Caco-2 (cell line): ENCODE data around the gene SLC25A33. TPM values are rescaled to one million over a fixed set of nuclear protein-coding genes. Genes with fewer than 3 reads are reported as not detected.

Source experiments
- BruUV-seq: library from RNA; stranded (reverse); fragments of 400-500 nt; replicated peaks from 2 replicates; lab custom pipeline; 2021; lab: Mats Ljungman, UMichigan
- CTCF ChIA-PET: fragments of 300-600 bp; sonication (Branson Sonifier 250); formaldehyde crosslinking; loops from one replicate; lab custom pipeline; 2022; ENCODE audit warnings: antibody characterized with exemption; lab: Charles Lee
- POLR2A ChIA-PET: fragments of 300-600 bp; sonication (Branson Sonifier 250); formaldehyde crosslinking; loops from one replicate; lab custom pipeline; 2022; ENCODE audit warnings: antibody characterized with exemption; lab: Charles Lee
- DNase-seq, 2 experiments: peaks; one replicate each; pipeline versions ENCODE4 v3.0.0 to v3.0.0-alpha.2; 2020 to 2022
- H3K27me3 ChIP-seq: replicated peaks from 2 replicates; pipeline ENCODE4 v1.6.0; 2011; ENCODE audit warnings: low read length; ENCODE audit not compliant: control insufficient read depth, insufficient read depth
- H3K36me3 ChIP-seq: 2 replicates; pipeline ENCODE4 v1.5.1; 2011; ENCODE audit warnings: low read length; ENCODE audit not compliant: control insufficient read depth, insufficient read depth
- H3K4me1 ChIP-seq: fragments of 250-450 bp; sonication (Bioruptor Pico); 2 replicates; pipeline ENCODE4 v1.5.1; 2020; ENCODE audit warnings: mild to moderate bottlenecking
- H3K4me3 ChIP-seq: 2 replicates; pipeline ENCODE4 v1.5.1; 2011; ENCODE audit warnings: low read depth, mild to moderate bottlenecking, control low read depth, low read length
- H3K9me3 ChIP-seq: fragments of 250-450 bp; sonication (Bioruptor Pico); 2 replicates; pipeline ENCODE4 v1.5.1; 2020; ENCODE audit warnings: mild to moderate bottlenecking, moderate library complexity
- H3K27ac Mint-ChIP-seq: one replicate; pipeline ENCODE4 v1.8.0; 2022; ENCODE audit warnings: mixed read lengths; ENCODE audit not compliant: unreplicated experiment
- H3K27me3 Mint-ChIP-seq: one replicate; pipeline ENCODE4 v1.8.0; 2022; ENCODE audit warnings: mixed read lengths; ENCODE audit not compliant: insufficient read depth, unreplicated experiment
- H3K36me3 Mint-ChIP-seq: one replicate; pipeline ENCODE4 v1.8.0; 2022; ENCODE audit warnings: mild to moderate bottlenecking, mixed read lengths; ENCODE audit not compliant: insufficient read depth, unreplicated experiment
- H3K4me1 Mint-ChIP-seq: one replicate; pipeline ENCODE4 v1.8.0; 2022; ENCODE audit warnings: low read depth, mixed read lengths; ENCODE audit not compliant: unreplicated experiment
- H3K4me3 Mint-ChIP-seq: one replicate; pipeline ENCODE4 v1.8.0; 2022; ENCODE audit warnings: mild to moderate bottlenecking, moderate library complexity, mixed read lengths; ENCODE audit not compliant: unreplicated experiment
- H3K9me3 Mint-ChIP-seq: one replicate; pipeline ENCODE4 v1.8.0; 2022; ENCODE audit warnings: mixed read lengths; ENCODE audit not compliant: unreplicated experiment
- intact Hi-C: fragments of 100-400 bp; cut with micrococcal nuclease; formaldehyde crosslinking; loops from one replicate; pipeline ENCODE4 v1.10.0; 2022; ENCODE audit not compliant: unreplicated experiment
- total RNA-seq: library from RNA; stranded (reverse); gene quantifications from 2 replicates; pipeline ENCODE4 v1.2.3, GENCODE V29; 2022
- TF ChIP-seq, protein P1 (sequence below), 2 experiments: fragments of 200-600 bp in 1 of 2; IDR thresholded peaks; 1 replicate in 1 of 2; 2 replicates in 1 of 2; pipeline versions ENCODE4 v1.5.1 to v1.8.0; 2011 to 2022; ENCODE audit warnings: antibody characterized with exemption in 1 of 2, control low read depth in 1 of 2, inconsistent platforms in 1 of 2, low read depth in 1 of 2, low read length in 1 of 2, mild to moderate bottlenecking in 1 of 2, moderate library complexity in 1 of 2; ENCODE audit not compliant: insufficient read depth in 1 of 2, severe bottlenecking in 1 of 2, unreplicated experiment in 1 of 2

The SLC25A33 gene
- total RNA-seq, 1 experiment from 2014 or later: 11.2 TPM

DNA sequence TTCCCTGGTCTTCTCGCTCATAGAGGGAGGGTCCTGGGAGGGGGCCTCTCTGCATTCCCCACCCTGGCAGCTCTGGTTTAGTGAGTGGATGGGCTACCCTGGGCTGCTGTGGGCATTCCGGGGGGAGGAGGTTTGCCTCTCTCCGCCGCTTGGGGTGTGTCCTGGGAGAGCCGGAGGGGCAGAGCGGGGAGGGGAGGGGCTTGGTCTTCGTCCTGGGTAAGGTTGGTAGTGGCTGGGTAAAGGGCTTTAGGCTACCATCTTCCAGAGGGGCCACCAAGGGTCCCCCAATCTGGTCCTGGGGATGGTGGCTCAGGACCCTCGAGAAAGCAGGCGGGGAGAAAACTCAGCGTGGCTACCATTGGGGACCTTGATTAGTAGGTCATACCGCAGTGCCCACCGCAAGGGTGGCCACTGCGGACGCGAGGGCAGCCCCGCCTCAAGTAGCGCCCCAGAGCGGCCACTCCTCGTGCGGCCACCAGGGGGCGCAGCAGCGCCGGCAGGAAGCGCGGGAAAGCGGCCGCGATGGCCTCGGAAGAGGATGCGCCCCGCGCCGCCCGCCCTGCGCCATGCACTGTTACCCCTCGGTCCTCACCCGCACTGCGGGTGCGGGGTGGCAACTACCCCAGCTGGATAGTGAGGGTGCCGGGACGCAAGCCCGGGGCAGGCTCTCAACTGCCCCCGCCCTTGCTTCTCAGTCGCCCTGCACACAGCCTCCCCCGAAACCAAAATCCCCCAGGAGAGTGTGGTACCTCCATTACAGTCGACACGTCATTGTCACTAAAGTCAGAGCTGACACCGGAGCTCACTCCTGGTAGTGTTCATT, 44.1 kb upstream of the SLC25A33 start:
- DNase-seq: peak in 1 of 2 experiments; percentile 76
- Histone ChIP-seq H3K4me3 (peak overlapping the region; percentile 34), H3K9me3 (no peaks in the 10 kb centered on the region), H3K4me1 (no peaks in the 10 kb centered on the region), H3K27me3 (no peaks in the 10 kb centered on the region), H3K36me3 (no peaks in the 10 kb centered on the region)
- TF ChIP-seq, protein P1, sequence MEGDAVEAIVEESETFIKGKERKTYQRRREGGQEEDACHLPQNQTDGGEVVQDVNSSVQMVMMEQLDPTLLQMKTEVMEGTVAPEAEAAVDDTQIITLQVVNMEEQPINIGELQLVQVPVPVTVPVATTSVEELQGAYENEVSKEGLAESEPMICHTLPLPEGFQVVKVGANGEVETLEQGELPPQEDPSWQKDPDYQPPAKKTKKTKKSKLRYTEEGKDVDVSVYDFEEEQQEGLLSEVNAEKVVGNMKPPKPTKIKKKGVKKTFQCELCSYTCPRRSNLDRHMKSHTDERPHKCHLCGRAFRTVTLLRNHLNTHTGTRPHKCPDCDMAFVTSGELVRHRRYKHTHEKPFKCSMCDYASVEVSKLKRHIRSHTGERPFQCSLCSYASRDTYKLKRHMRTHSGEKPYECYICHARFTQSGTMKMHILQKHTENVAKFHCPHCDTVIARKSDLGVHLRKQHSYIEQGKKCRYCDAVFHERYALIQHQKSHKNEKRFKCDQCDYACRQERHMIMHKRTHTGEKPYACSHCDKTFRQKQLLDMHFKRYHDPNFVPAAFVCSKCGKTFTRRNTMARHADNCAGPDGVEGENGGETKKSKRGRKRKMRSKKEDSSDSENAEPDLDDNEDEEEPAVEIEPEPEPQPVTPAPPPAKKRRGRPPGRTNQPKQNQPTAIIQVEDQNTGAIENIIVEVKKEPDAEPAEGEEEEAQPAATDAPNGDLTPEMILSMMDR (IDR thresholded peaks at IDR 0.05; ENCODE audit: insufficient read depth in 1 of 2, low read depth in 1 of 2, low read length in 1 of 2, severe bottlenecking in 1 of 2, unreplicated experiment in 1 of 2): peak; percentile 83 to 96
- Mint-ChIP-seq H3K36me3 (no peaks in the 10 kb centered on the region), H3K27ac (no peak overlapping the region), H3K4me1 (peaks cover 9% of the 10 kb centered on the region), H3K9me3 (no peaks in the 10 kb centered on the region), H3K4me3 (peak overlapping the region; percentile 70), H3K27me3 (no peaks in the 10 kb centered on the region)
- no TSS peak for BruUV-seq
- intact Hi-C loops: loop anchor here (1.0 kb wide), 1 partner anchor 78 kb away; no protein-coding TSS in a partner anchor
- ChIA-PET CTCF (interaction anchor here (0.6 to 0.9 kb wide), 4 partner anchors 45 to 206 kb away, joined by 3 to 4 read pairs (median 3); no protein-coding TSS in a partner anchor), POLR2A (interaction anchor here (0.6 kb wide), 1 partner anchor 196 kb away, joined by 3 read pairs; no protein-coding TSS in a partner anchor)

DNA sequence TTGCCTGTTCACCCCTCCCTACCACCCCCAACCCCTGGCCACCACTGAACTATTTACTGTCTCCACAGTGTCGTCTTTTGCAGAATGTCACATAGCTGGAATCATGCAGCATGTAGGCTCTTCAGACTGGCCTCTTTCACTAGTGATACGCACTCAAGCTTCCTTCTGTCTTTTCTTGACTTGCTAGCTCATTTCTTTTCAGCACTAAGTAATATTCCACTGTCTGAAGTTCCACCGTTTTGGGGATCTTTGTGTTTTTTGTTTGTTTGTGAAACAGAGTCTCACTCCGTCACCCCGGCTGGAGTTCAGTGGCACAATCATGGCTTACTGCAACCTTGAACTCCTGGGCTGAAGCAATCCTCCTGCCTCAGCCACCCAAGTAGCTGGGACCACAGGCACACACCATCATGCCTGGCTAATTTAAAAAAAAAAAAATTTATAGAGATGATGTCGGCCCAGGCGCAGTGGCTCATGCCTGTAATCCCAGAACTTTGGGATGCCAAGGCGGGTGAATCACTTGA, 43.4 kb upstream of the SLC25A33 start:
- H3K4me1 Mint-ChIP-seq: peaks cover 9% of the 10 kb centered on the region
- H3K27ac Mint-ChIP-seq: no peak overlapping the region
- POLR2A ChIA-PET: interaction anchor here (0.6 kb wide), 1 partner anchor 196 kb away, joined by 3 read pairs; no protein-coding TSS in a partner anchor
- intact Hi-C loops: loop anchor here (1.0 kb wide), 1 partner anchor 77 kb away; no protein-coding TSS in a partner anchor
- H3K4me3 Mint-ChIP-seq: peak overlapping the region; percentile 70
- H3K27me3 Mint-ChIP-seq: no peaks in the 10 kb centered on the region
- no TSS peak for BruUV-seq
- Histone ChIP-seq H3K4me3 (no peak overlapping the region), H3K4me1 (no peaks in the 10 kb centered on the region), H3K36me3 (no peaks in the 10 kb centered on the region), H3K9me3 (no peaks in the 10 kb centered on the region), H3K27me3 (no peaks in the 10 kb centered on the region)
- H3K9me3 Mint-ChIP-seq: no peaks in the 10 kb centered on the region
- H3K36me3 Mint-ChIP-seq: no peaks in the 10 kb centered on the region
- CTCF ChIA-PET: interaction anchor here (0.8 to 0.9 kb wide), 3 partner anchors 46 to 207 kb away, joined by 3 to 4 read pairs (median 3); no protein-coding TSS in a partner anchor
- DNase-seq: no peak
- TF ChIP-seq, protein P1 (IDR thresholded peaks at IDR 0.05; ENCODE audit: insufficient read depth in 1 of 2, low read depth in 1 of 2, low read length in 1 of 2, severe bottlenecking in 1 of 2, unreplicated experiment in 1 of 2): no peak
